Astrocyte of the spinal cord (primary cell): ENCODE results near the gene TSPEAR.

Experiments used
- DNase-seq: peaks from one replicate; pipeline ENCODE4 v3.0.0; 2011; ENCODE audit warnings: low read depth, low spot score
- H3K4me3 ChIP-seq: 2 replicates; pipeline ENCODE4 v1.5.1; 2011; ENCODE audit warnings: low read depth, mild to moderate bottlenecking, low read length, moderate library complexity
- in situ Hi-C: cut with HindIII; loops from 2 replicates; pipeline ENCODE4 v1.10.0; 2017; ENCODE audit warnings: low sequenced_read_pairs
- TF ChIP-seq, protein P1 (sequence below): IDR thresholded peaks from 2 replicates; pipeline ENCODE4 v1.5.1; 2012; ENCODE audit warnings: low read depth, mild to moderate bottlenecking, low read length, inconsistent platforms

TSPEAR gene

DNA sequence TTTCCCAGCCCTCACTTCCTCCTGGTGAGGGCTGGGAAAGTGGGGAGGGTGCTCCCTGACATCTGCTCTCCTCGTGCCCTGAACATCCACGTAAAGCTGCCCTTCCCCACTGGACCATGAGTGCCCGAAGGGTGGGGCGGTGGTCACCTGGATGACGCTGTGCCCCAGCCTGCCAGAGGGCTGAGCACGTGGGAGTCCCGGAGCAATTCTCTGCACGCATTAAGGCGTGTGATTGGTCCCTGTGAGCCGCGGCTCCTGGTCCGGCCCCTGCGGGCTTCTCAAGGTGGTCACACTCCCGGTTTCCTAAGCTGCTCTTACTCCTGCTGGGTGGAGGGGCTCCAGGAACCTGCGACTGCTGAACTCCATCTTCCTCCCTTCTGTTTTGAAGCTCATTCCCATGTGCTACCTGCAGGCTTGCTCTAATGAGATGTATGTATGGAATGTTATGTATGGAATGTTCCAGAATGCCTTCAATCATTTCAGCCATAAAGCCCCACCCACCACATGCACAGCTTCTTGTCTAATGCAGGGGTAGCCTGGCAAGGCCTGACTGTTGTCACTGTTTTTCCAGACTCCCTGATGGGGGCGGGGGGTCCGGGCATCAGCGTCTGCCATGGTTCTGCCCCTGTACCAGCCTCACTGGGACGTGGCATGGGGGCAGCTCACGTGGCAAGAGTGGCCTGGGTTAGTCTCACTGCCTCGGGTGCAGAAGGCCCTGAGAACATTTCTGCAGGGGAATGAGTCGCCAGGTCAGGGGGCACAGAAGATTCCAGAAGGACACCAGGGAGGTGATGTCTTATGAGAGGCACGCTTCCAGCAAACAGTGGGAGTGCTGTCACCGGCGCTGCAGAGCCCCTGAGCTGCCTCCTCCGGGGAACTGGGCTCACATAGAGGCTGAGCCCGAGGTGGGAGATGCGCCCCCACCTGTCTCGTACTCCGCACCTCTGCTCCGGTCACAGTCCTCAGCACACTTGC, 190.8 kb downstream of the TSPEAR start:
- H3K4me3 ChIP-seq = no peak overlapping the region
- TF ChIP-seq, protein P1, sequence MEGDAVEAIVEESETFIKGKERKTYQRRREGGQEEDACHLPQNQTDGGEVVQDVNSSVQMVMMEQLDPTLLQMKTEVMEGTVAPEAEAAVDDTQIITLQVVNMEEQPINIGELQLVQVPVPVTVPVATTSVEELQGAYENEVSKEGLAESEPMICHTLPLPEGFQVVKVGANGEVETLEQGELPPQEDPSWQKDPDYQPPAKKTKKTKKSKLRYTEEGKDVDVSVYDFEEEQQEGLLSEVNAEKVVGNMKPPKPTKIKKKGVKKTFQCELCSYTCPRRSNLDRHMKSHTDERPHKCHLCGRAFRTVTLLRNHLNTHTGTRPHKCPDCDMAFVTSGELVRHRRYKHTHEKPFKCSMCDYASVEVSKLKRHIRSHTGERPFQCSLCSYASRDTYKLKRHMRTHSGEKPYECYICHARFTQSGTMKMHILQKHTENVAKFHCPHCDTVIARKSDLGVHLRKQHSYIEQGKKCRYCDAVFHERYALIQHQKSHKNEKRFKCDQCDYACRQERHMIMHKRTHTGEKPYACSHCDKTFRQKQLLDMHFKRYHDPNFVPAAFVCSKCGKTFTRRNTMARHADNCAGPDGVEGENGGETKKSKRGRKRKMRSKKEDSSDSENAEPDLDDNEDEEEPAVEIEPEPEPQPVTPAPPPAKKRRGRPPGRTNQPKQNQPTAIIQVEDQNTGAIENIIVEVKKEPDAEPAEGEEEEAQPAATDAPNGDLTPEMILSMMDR = no peak
- in situ Hi-C loops = no loop called here
- no peak for DNase-seq

DNA sequence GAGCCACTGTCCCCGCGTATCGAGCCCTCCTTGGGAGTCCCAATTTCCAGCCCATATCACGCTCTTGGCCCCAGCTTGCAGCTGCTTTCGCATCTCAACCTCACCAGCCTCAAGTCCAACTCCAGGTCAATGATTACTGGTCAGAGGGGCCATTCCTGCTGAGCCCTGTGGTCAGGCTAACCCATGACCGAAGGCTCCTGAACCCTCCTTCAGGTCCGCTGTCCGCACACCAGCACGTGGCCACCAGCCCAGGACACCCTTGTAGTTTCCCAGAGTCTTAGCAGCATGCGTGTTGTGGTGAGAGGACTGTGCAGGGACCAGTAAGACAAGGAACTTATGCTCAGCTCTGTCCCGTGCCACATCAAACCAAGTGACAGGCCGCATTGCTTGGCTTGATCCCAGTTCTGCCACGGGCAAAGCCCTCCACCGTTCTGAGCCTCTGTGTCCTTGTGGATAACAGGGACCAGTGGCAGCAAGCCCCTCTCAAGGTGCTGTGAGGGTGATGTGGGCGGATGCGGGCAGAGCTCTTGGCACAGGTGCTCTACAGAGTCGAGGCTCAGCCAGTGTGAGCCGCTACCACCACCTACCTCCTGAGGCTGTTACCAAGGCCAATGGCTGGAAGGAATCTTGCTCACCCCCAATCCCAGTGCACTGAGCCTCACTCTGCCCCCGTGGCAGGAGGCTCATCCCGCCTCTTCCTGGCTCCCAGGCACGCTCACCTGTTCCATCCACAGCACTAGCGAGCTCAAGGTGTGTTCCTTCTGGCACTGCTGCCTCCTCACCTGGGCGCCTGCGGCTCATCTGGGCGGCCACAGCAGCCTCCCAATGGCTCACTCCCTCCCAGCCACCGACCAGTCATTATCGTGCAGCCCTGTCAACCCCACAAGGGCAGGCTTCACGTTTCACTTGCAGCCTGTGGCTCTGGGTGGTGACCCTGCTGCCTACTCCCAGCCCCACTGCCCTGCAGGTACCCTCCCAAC, 191.7 kb downstream of the TSPEAR start:
- no peak overlapping the region for H3K4me3 ChIP-seq
- TF ChIP-seq, protein P1 = no peak
- DNase-seq = no peak
- in situ Hi-C loops = no loop called here

DNA sequence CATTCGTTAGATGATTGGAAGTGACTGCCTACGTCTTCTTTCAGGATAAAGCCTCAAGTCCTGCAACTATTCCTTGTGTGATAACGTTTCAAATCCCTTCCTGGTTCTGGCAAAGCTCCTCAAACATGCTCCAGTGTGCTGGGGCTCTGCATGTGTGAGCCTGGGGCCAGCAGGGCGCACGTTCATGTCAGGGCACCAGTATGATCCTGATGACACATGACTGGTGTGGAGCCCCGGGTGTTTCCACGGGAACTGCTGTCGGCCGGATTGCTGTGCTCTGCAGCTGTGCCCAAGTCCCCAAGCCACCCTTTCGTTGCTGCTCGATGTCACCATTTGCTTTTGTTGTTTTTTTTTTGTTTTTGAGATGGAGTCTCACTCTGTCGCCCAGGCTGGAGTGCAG, 192.7 kb downstream of the TSPEAR start:
- no peak overlapping the region for H3K4me3 ChIP-seq
- in situ Hi-C loops = no loop called here
- no peak for DNase-seq
- TF ChIP-seq, protein P1 = no peak

DNA sequence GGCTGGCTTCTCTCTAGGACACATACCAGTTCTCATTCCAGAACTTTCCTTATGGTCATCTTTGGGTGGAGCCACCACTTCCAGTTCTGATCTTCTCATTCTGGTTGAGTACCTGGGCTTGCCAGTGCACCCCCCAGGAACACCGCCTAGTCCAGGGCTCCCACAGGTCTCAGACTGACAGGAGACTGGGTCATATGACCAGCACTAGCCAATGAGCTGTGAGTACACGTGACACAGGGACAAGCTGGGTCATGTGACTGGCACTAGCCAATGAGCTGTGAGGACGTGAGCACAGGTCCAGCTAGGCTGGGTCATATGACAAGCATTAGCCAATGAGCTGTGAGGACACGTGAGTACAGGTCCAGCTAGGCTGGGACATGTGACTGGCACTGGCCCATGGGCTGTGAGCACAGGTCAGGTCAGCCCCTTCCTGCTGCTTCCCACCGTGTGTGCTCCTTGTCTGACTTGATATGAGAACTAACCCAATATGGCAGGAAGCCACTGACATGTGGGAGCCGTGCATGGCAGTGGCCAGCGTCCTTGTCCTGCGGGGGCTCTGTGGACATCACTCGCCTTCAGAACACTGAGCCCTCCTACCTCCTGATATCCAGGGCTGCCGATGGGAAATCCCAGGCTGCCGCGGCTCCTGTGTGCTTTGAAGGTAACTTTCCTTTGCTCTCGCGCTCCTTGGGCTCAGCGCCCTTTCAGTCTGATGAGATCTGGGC, 194.0 kb downstream of the TSPEAR start:
- TF ChIP-seq, protein P1 = no peak
- no peak overlapping the region for H3K4me3 ChIP-seq
- in situ Hi-C loops = no loop called here
- no peak for DNase-seq

DNA sequence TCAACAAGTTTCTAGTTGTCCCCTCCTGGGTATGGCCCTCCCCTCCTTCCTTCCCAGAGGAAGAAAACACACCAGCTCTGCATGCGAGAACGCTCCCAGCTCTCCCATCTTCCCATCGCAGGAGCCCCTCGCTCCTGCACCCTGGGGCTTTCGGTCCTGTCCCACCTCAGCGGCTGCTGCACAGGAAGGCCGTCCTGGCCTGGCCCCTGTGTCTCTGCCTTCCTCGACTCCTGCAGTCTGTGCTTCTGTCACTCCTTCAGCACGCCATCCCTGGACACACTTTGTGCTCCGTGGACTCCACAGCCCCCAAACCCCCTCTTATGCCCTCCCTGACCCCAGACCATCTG, 194.6 kb downstream of the TSPEAR start:
- DNase-seq = no peak
- in situ Hi-C loops = no loop called here
- no peak overlapping the region for H3K4me3 ChIP-seq
- TF ChIP-seq, protein P1 = no peak

DNA sequence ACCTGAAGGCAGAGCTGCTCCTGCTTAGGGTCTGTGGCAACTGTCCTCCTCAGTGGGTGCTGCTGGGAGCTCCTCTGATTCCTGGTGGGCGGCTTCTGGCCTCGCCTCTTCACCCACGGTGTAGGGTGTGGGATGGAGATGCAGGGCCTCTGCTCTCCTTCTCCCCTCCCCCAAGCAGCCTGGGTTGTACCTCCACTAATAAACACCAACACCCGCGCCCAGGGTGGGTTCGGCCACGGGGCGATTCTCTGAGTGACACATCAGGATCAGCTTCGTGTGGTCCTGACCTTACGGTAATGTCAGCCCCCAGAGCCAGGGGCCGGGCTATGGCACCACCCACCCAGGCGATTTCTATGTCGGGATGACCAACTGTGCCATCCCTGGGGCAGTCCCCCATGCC, 195.0 kb downstream of the TSPEAR start:
- H3K4me3 ChIP-seq = no peak overlapping the region
- TF ChIP-seq, protein P1 = no peak
- in situ Hi-C loops = no loop called here
- no peak for DNase-seq
